IgD-negative memory B cell (primary cell): ENCODE data around the gene MFAP4. TPM values are rescaled to one million over a fixed set of nuclear protein-coding genes. Genes with fewer than 3 reads are reported as not detected.

Experiments used
- H3K27ac Mint-ChIP-seq, 3 donors: one replicate each; pipeline ENCODE4 v1.8.0; 2020 to 2022; ENCODE audit warnings: mild to moderate bottlenecking in 3 of 3, mixed read lengths in 3 of 3, moderate library complexity in 1 of 3
- H3K27me3 Mint-ChIP-seq: one replicate; pipeline ENCODE4 v1.8.0; 2021; ENCODE audit warnings: mixed read lengths
- H3K36me3 Mint-ChIP-seq: one replicate; pipeline ENCODE4 v1.8.0; 2020; ENCODE audit warnings: mild to moderate bottlenecking, mixed read lengths
- H3K4me1 Mint-ChIP-seq, 3 donors: one replicate each; pipeline ENCODE4 v1.8.0; 2020 to 2022; ENCODE audit warnings: mixed read lengths in 3 of 3, mild to moderate bottlenecking in 1 of 3
- H3K4me3 Mint-ChIP-seq, 4 donors: one replicate each; pipeline ENCODE4 v1.8.0; 2020 to 2022; ENCODE audit warnings: mild to moderate bottlenecking in 4 of 4, mixed read lengths in 4 of 4, moderate library complexity in 3 of 4
- H3K9me3 Mint-ChIP-seq, 3 donors: one replicate each; pipeline ENCODE4 v1.8.0; 2020 to 2021; ENCODE audit warnings: mixed read lengths in 3 of 3, mild to moderate bottlenecking in 1 of 3
- polyA plus RNA-seq: library from polyadenylated mRNA; unstranded; fragments of 300-500 nt; fragmentation: Illumina TruSeq; gene quantifications from one replicate; pipeline ENCODE4 v1.2.3, GENCODE V29; 2021

Gene MFAP4
- polyA plus RNA-seq, 1 donor from 2014 or later, result not detected

DNA sequence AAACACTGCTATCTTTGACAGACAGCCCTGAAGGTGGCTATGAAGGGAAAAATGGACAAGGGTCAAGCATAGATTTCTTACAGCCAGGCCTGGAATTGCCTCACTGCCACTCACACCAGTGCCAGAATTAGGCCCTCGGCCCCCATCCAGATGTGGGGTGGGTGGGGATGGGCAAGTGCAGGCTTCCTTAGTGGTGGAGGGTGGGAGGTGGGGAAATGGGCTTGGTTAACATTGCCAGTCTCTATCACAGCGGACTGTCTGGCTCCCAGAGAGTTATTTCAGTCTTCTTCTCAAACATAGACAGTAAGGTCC is 49.3 kb downstream of the MFAP4 start:
- Mint-ChIP-seq H3K9me3 (no peaks in the 10 kb centered on the region), H3K4me1 (no peaks in the 10 kb centered on the region), H3K27ac (no peak overlapping the region), H3K4me3 (no peak overlapping the region), H3K36me3 (no peaks in the 10 kb centered on the region), H3K27me3 (peaks cover 7% of the 10 kb centered on the region)

DNA sequence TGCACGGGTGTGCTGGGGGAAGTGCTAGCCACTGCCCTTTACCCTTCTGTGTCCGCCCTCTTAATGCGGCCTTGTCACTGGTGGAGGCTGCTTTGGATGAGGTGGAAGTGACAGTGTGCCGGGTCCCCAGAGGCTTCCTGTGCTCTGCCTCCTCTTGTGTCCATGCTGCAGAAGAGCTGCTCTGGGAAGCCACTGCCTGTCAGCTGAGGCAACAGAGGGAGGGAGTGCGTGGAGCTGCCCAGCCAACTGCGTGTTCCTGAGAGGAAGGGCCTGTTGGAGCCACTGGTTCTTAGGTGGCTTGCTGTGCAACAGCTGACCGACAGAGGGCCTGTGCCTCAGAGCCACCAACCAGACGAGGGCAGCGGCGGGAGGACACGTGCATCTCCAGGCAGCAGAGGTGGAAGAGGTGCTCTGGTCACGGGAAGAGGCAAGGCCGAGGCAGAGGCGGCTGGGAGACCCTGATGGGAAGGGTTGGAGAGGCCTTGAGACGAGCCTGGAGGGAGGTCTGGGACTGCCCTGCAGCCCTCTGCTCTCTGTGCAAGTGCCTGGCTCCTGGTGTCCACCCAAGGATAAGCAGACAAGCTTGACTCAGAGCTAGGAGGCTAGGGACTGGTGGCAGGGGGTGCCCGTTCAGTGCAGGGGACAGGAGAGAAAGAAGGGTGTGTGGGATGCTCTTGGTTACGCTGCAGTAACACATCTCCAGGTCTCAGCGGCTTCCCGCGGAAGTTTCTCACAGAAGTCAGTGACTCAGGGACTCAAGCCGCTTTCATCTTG is 49.9 kb downstream of the MFAP4 start:
- H3K27me3 Mint-ChIP-seq, result peaks cover 7% of the 10 kb centered on the region
- no peaks in the 10 kb centered on the region for H3K4me1 Mint-ChIP-seq
- no peak overlapping the region for H3K27ac Mint-ChIP-seq
- H3K4me3 Mint-ChIP-seq, result no peak overlapping the region
- H3K36me3 Mint-ChIP-seq, result no peaks in the 10 kb centered on the region
- H3K9me3 Mint-ChIP-seq, result no peaks in the 10 kb centered on the region

DNA sequence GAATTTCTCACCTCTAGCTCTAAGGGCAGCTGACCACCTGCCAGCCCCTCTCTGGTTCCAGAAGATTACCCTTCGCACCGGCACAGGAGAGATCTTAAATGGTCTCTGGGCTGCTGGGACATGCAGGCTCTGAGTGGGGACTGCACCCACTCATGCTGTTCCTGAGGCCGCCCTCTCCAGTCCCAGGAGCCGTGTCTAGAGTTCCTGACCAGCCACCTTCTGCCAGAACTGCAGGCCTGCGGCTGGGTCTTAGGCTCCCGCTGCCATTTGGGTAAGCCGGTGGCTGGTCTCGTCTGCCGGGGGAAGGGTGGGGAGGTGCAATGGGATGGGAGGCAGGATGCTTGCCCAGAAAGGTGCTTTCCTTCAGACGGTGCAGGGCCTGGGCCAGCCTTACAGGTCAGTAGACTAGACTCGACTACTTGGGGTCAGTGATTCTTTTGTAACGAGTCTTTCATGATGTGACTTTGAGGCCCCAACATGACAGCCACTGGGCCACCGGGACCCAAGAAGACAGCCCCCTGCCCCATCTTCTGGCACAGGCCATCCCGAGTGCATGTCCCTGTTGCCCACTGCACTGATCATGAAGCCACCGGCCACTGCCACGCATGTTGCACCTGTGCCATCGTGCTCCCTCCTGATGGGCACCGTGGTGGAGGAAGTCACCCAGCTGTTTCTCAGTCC is 50.9 kb downstream of the MFAP4 start:
- Mint-ChIP-seq H3K36me3 (no peaks in the 10 kb centered on the region), H3K4me1 (no peaks in the 10 kb centered on the region), H3K9me3 (no peaks in the 10 kb centered on the region), H3K27ac (no peak overlapping the region), H3K4me3 (no peak overlapping the region), H3K27me3 (peaks cover 3% of the 10 kb centered on the region)

GRCh38 chr17:19334331-19334730 is 52.7 kb downstream of the MFAP4 start:
- peaks cover 3% of the 10 kb centered on the region for H3K27me3 Mint-ChIP-seq
- H3K9me3 Mint-ChIP-seq, result no peaks in the 10 kb centered on the region
- no peak overlapping the region for H3K4me3 Mint-ChIP-seq
- no peaks in the 10 kb centered on the region for H3K36me3 Mint-ChIP-seq
- no peaks in the 10 kb centered on the region for H3K4me1 Mint-ChIP-seq
- no peak overlapping the region for H3K27ac Mint-ChIP-seq

DNA sequence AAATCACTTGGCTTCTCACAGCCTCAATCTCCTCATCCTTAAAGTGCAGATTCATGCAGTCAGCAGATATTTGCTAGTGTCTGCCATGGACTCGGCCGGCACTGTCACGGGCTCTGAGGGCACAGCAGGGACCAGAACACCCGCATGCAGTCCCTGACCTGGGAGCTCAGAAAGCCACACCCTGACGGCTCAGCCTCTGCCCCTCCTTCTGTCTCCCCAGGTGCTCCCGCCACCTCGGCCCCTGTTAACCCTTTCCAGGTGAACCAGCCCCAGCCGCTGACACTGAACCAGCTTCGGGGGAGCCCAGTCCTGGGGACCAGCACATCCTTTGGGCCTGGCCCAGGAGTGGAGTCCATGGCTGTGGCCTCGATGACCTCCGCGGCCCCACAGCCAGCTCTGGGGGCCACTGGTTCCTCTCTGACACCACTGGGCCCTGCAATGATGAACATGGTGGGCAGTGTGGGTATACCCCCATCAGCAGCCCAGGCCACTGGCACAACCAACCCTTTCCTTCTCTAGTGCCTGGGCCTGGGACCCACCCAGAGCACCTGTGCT is 53.2 kb downstream of the MFAP4 start:
- H3K4me3 Mint-ChIP-seq, result no peak overlapping the region
- no peaks in the 10 kb centered on the region for H3K9me3 Mint-ChIP-seq
- no peaks in the 10 kb centered on the region for H3K4me1 Mint-ChIP-seq
- H3K36me3 Mint-ChIP-seq, result no peaks in the 10 kb centered on the region
- H3K27ac Mint-ChIP-seq, result no peak overlapping the region
- peaks cover 3% of the 10 kb centered on the region for H3K27me3 Mint-ChIP-seq

Other genes with a start within 250 kb of the MFAP4 start
- gene EPN2, start 149.8 kb downstream of the MFAP4 start, polyA plus RNA-seq, result 16.4 TPM
- 5.0 TPM for gene B9D1, start 24.5 kb downstream of the MFAP4 start, polyA plus RNA-seq
- 10.8 TPM for gene MAPK7, start 8.7 kb downstream of the MFAP4 start, polyA plus RNA-seq
- not detected for gene RNF112, start 24.0 kb upstream of the MFAP4 start, polyA plus RNA-seq
- gene SLC47A1, start 146.7 kb upstream of the MFAP4 start, polyA plus RNA-seq, result not detected